GM21515 (cell line): ENCODE data around the gene IL19.
"Not testable (repeated sequence)": the region's sequence is repeated elsewhere in the genome, so short reads cannot be mapped to it uniquely, and the experiment has no call there.

Source experiments
- ATAC-seq: cut with Tn5 transposase; IDR thresholded peaks from one replicate; pipeline ENCODE4 v1.9.1; 2021; ENCODE audit not compliant: unreplicated experiment

IL19 gene

GRCh38 chr1:206772243-206772937, 1.8 kb downstream of the IL19 start, which contains the start of gene IL10:
TSS of gene IL10 (minus strand) at chr1:206772494. CDS start at chr1:206772435, 59 bp downstream.
- no peak for ATAC-seq

GRCh38 chr1:206774093-206774492, 3.5 kb downstream of the IL19 start:
- no peak for ATAC-seq

DNA sequence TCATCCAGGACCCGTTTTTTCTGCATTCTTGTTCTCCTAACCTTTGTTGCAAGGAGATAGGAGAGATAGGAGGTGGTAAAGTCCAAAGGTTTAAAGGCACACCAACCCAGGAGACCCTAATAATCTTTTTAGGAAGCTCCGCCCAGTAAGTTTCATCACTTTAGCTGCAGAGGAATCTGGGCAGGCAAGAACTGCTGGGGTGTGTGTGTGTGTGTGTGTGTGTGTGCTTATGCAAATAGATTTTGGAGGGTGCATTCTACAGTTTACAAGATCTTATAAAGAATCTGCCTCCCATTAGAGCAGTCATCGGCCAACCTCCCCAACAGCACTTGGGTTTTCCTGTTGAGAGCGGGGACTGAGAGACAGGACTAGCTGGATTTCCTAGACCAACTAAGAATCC, 5.7 kb downstream of the IL19 start:
- no peak for ATAC-seq

DNA sequence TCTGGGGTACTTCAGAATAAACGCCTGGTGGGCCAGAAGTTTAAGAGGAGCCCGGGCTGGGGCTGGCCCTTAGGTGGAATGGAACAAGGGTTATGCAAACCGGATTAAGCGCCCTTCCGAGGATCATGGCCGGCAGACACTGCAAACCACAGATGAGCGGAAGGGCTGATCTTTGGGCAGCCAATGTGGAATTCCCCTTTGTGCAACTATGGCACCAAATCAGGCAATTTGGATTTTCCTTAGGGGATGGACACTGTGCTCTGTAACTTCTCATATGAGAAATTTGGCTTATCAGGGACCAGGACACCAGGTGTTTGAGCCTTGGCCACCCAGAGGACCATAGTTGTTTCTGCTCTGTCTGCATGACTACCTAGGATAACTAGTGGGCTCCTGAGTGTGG, 7.5 kb downstream of the IL19 start:
- ATAC-seq: no peak

DNA sequence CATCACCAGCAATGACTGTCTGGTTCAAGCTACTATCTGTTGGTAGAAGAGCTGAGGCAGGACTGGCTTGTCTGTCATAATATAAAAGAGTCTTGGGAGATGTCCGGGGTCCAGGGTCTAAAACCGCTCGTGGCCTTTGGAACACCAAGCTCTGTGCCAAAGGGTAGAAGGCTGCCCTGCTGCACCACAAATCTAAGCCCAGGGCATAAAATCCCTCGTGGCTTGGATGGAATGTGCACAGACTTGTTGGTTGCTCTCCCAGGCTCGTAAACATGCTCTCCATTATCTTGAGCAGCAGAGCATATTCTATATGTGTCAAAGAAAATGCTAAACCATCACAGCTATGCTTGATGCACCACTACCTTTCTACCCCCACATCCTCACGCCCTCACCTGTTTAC, 8.3 kb downstream of the IL19 start:
- ATAC-seq: not testable (repeated sequence)

- no peak for ATAC-seq
Observed at GRCh38 chr1:206779638-206780037, 9.1 kb downstream of the IL19 start.

DNA sequence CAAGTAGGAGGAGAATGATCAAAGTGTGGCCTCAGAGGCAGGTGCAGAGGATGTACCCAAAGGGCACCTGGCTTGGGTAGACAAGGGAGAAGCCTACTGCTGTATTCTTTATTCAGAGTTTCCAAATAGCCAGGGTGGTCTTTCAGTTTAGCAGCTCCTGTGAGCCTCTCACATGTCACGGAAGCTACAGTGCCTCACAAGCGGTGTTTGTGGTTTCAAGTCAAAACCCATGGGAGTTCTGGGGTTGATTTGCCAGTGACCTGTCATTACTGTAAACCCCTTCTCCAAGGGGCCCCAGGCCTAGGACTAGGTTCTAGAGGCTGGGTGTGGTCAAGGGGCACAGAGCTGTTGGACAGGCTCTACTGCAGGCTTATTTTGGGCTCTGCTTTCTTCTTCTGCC, 11.9 kb downstream of the IL19 start:
- peak; percentile 39 for ATAC-seq

GRCh38 chr1:206783506-206783905, 12.9 kb downstream of the IL19 start:
- no peak for ATAC-seq

GRCh38 chr1:206784471-206784903, 13.9 kb downstream of the IL19 start:
- ATAC-seq: peak; percentile 67

GRCh38 chr1:206785182-206785765, 14.7 kb downstream of the IL19 start:
- ATAC-seq: no peak

DNA sequence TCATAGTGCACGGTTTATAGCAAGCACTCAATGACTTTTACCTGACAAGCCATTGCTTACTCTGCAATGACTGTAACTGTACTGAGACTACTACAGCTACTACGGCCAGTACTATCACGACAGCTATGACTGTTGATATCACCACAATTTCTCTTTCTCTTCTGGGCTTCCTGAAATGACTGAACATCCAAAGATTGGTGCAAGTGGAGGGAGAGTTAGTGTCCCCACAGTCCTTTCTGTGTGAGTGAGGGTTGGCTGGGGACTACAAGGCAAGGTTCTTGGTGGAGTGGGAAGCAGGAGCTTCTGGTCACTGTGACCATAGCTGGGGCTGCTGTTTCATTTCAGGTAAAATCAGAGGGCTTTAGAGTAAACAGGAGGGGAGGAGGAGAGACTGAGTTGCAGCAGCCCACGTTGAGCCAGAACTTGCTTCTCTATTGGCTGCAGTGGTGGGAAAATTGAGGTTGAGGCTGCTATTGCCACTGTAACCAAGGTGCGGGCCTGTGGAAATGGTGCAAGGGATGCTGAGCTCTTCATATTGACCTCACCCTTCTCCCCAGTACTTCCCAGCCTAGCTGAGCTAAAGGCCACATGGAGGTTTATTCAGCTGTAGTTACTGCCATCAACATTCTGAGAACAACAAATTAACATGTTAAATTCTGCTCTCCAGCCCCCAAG, 15.8 kb downstream of the IL19 start:
- no peak for ATAC-seq

DNA sequence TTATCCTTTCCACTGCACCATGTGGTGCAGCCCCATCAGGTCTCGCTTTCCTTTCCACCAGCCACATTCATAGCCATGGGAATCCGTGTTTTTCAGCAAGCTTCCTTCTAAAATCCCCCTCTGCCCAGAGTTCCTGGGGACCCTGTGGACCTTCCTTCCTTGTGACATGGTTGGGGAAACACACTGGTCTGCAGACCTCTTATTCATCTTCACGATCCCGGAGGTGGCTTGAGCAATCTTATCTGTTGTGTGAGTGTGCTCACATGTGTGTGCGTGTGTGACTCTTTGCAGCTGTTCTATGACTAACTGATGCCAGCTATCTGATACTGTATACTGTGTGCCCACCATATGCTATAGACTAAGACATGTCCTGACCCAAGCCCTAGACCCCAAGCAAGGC, 17.3 kb downstream of the IL19 start:
- no peak for ATAC-seq

DNA sequence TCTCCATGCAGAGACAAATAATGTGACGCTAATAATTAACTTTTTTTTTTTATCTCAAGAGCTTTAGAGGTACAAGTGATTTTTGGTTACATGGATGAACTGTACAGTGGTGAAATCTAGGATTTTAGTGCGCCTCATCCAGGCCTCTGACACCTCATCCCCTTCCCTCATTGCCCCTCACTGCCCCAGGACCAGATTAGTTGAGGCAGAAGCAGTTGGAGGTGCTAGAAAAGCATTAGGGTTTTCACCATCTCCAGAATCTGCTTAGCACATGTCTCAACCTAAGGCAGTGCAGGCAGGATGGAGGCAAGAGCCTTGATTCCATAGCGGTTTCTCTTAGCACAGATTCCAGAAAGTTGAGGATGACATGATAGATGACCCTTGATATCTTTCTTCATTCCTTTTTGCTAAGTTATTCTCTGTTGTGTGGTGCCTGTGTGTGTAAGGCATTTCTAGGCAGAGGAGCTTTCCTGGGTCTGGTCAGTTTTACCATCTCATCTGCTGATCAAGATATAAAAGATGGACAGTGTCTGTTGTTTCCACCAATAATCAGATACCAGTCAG, 18.0 kb downstream of the IL19 start:
- no peak for ATAC-seq

DNA sequence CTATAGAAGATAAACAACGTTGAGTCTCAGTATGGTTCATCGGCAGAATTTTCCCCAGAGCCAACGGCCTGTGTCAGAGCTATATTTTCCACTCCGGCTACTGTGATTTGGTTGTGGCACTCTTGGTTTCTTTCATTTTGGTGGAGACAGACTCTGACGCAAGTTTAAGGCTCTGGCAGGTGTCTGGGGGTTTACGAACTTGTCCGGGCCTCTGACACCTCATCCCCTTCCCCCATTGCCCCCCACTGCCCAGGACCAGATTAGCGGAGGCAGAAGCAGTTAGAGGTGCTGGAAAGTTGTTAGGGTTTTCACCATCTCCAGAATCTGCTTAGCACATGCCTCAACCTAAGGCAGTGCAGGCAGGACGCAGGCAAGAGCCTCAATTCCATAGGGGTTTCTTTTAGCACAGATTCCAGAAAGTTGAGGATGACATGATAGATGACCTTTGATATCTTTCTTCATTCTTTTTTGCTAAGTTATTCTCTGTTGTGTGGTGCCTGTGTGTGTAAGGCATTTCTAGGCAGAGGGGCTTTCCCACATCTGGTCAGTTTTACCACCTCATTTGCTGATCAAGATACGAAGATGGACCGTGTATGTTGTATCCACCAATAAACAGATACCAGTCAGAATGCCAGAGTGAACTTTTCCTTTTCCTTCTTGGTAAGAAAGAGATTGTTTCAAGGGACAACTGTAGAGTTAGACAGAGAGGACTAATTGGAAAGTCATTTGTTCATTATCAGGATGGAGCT, 20.1 kb downstream of the IL19 start:
- no peak for ATAC-seq

GRCh38 chr1:206792939-206793607, 22.5 kb downstream of the IL19 start:
- peak; percentile 49 for ATAC-seq

DNA sequence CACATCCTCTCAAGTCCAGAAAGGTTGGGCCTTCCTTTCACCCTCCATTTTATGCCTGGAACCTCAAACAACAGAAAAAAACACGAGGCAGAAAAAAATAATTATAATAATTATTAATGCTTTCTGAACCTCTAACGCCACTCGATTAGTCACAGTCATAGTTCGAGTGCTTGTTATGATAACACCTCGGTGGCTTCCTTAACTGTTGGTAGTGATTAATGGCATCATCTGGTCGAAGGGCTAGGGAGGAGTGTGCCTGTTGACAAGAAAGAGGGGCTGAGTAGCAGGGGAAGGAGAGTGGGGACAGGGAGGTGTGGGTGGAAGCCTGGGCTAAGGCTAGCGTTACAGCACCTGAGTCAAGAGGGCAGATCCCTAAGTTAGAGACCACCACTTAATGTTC, 23.0 kb downstream of the IL19 start:
- no peak for ATAC-seq

- ATAC-seq: no peak
Observed at GRCh38 chr1:206794294-206794908, 23.8 kb downstream of the IL19 start.

DNA sequence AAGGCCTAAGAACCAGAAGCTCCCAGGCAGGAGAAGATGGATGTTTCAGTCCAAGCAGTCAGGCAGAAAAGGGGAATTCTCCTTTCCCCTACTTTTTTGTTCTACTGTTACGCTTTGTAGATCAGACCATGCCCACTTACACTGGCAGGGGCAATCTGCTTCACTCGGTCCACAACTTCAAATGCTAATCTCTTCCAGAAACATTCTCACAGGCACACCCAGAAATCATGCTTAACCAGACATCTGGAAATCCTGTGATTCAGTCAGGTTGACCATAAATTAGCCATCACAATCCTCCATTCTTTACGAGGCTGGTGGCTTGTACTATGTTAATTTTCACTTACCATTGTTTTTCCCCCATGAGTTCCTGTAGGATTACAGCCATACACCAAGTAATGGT, 25.5 kb downstream of the IL19 start:
- no peak for ATAC-seq

- ATAC-seq: no peak
Observed at GRCh38 chr1:206796981-206797402, 26.4 kb downstream of the IL19 start.
